ENCODE measurements around the gene GNAL.

- TF ChIP-seq CTCF (IDR thresholded peaks at IDR 0.05; ENCODE audit: insufficient read depth, low read length, poor library complexity, severe bottlenecking), result no peak
- no peak for TF ChIP-seq EZH2phosphoT487 (conservative IDR thresholded peaks at IDR 0.05; ENCODE audit: low read length)
These were observed 141.5 kb downstream of the GNAL start for GRCh38 chr18:11830585-11830984.
